DOHH2 (cell line): Measurements from ENCODE around the gene SMPD3.

ENCODE experiments used
- H3F3A ChIP-seq: fragments of 200-600 bp; sonication (generic), shearing (Covaris generic); 2 replicates; pipeline ENCODE4 v1.6.0; 2016; ENCODE audit warnings: antibody characterized with exemption, mild to moderate bottlenecking; ENCODE audit not compliant: control insufficient read depth, insufficient read depth
- H3K27ac ChIP-seq: fragments of 200-600 bp; sonication (generic); 2 replicates; pipeline ENCODE4 v1.5.1; 2014; ENCODE audit warnings: low read depth, mild to moderate bottlenecking, low read length, moderate library complexity
- H3K27me3 ChIP-seq: fragments of 200-600 bp; sonication (generic); 2 replicates; pipeline ENCODE4 v1.6.1; 2014; ENCODE audit warnings: mild to moderate bottlenecking, low read length, mixed read lengths; ENCODE audit not compliant: control insufficient read depth
- H3K36me3 ChIP-seq: fragments of 200-600 bp; sonication (generic); 2 replicates; pipeline ENCODE4 v1.6.1; 2014; ENCODE audit warnings: mild to moderate bottlenecking, low read length, moderate library complexity, mixed read lengths; ENCODE audit not compliant: control insufficient read depth
- H3K4me1 ChIP-seq: fragments of 200-600 bp; sonication (generic); 2 replicates; pipeline ENCODE4 v1.6.1; 2014; ENCODE audit warnings: mild to moderate bottlenecking, low read length, mixed read lengths; ENCODE audit not compliant: control insufficient read depth
- H3K4me2 ChIP-seq: fragments of 200-600 bp; sonication (generic); 2 replicates; pipeline ENCODE4 v1.6.0; 2014; ENCODE audit warnings: mild to moderate bottlenecking, low read length, moderate library complexity
- H3K4me3 ChIP-seq: fragments of 200-600 bp; sonication (generic); 2 replicates; pipeline ENCODE4 v1.5.1; 2014; ENCODE audit warnings: mild to moderate bottlenecking, low read length, mixed read lengths
- H3K79me2 ChIP-seq: fragments of 200-600 bp; sonication (generic); 2 replicates; pipeline ENCODE4 v1.6.1; 2014; ENCODE audit warnings: mild to moderate bottlenecking, low read length, mixed read lengths; ENCODE audit not compliant: control insufficient read depth
- H3K9me2 ChIP-seq: fragments of 200-600 bp; sonication (generic); replicated peaks from 2 replicates; pipeline ENCODE4 v1.6.1; 2014; ENCODE audit warnings: mild to moderate bottlenecking, low read length, mixed read lengths; ENCODE audit not compliant: control insufficient read depth
- H3K9me3 ChIP-seq: fragments of 200-600 bp; sonication (generic); 2 replicates; pipeline ENCODE4 v1.6.1; 2014; ENCODE audit warnings: antibody characterized with exemption, low read length, mixed read lengths; ENCODE audit not compliant: control insufficient read depth, insufficient read depth
- H4K20me1 ChIP-seq: fragments of 200-600 bp; sonication (generic); 2 replicates; pipeline ENCODE4 v1.6.0; 2014; ENCODE audit warnings: low read depth, mild to moderate bottlenecking, antibody characterized with exemption, low read length, moderate library complexity; ENCODE audit not compliant: control insufficient read depth, insufficient read depth
- EZH2phosphoT487 ChIP-seq: fragments of 200-600 bp; sonication (generic); IDR thresholded peaks from 2 replicates; pipeline ENCODE4 v1.6.1; 2017; ENCODE audit warnings: borderline replicate concordance, mild to moderate bottlenecking, antibody characterized with exemption, low read length, moderate library complexity, mixed read lengths
- TF ChIP-seq, protein P1 (sequence below): fragments of 200-600 bp; sonication (generic); IDR thresholded peaks from one replicate; pipeline ENCODE4 v1.5.1; 2014; ENCODE audit warnings: antibody characterized with exemption, mild to moderate bottlenecking, low read depth, low read length; ENCODE audit not compliant: poor library complexity, severe bottlenecking

The SMPD3 gene

DNA sequence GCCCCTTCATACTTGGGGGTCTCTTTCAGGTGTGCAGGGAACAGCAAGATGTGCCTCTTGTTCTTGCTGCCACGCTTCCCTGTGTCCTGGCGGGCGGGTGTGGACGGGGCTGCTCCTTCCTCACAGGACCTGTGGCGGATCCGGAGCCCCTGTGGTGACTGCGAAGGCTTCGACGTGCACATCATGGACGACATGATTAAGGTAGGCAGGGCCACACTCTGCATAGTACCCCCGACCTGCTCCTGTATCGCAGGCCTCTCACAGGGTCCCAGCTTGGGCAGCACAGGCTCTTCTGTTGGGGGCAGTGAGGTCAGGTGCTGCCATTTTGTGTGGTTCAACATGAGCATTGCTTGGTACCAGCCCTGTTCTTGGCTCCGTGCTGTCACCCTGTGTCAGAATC lies 94.9 kb downstream of the SMPD3 start:
- Histone ChIP-seq H3K36me3 (peaks cover 73% of the 10 kb centered on the region), H3F3A (no peaks in the 10 kb centered on the region), H3K4me1 (peaks cover 10% of the 10 kb centered on the region), H4K20me1 (no peaks in the 10 kb centered on the region), H3K79me2 (no peaks in the 10 kb centered on the region), H3K27ac (no peak overlapping the region), H3K9me3 (no peaks in the 10 kb centered on the region), H3K27me3 (no peaks in the 10 kb centered on the region), H3K4me2 (no peak overlapping the region), H3K9me2 (no peaks in the 10 kb centered on the region), H3K4me3 (no peak overlapping the region)
- TF ChIP-seq, protein P1, sequence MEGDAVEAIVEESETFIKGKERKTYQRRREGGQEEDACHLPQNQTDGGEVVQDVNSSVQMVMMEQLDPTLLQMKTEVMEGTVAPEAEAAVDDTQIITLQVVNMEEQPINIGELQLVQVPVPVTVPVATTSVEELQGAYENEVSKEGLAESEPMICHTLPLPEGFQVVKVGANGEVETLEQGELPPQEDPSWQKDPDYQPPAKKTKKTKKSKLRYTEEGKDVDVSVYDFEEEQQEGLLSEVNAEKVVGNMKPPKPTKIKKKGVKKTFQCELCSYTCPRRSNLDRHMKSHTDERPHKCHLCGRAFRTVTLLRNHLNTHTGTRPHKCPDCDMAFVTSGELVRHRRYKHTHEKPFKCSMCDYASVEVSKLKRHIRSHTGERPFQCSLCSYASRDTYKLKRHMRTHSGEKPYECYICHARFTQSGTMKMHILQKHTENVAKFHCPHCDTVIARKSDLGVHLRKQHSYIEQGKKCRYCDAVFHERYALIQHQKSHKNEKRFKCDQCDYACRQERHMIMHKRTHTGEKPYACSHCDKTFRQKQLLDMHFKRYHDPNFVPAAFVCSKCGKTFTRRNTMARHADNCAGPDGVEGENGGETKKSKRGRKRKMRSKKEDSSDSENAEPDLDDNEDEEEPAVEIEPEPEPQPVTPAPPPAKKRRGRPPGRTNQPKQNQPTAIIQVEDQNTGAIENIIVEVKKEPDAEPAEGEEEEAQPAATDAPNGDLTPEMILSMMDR = no peak
- TF ChIP-seq EZH2phosphoT487 = no peak

DNA sequence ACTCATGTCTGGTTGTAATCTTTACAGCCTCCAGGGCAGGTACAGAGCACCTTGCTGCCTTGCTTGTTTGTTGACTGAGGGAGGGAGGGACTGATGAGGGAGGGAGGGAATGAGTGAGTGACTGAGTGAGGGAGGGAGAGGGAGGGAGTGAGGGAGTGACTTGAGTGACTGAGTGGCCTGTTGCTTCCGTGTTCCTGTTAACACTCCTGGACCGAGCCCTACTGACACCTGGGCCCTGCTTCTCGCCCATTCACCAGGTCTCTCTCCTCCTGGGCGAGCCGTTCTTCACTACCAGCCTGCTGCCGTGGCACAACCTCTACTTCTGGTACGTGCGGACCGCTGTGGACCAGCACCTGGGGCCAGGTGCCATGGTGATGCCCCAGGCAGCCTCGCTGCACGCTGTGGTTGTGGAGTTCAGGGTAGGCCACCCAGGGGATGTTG lies 96.3 kb downstream of the SMPD3 start:
- Histone ChIP-seq H3K36me3 (peaks cover 77% of the 10 kb centered on the region), H3K27ac (no peak overlapping the region), H3K9me3 (no peaks in the 10 kb centered on the region), H3K4me3 (no peak overlapping the region), H3K4me2 (no peak overlapping the region), H3K9me2 (no peaks in the 10 kb centered on the region), H3K79me2 (no peaks in the 10 kb centered on the region), H3K27me3 (no peaks in the 10 kb centered on the region), H4K20me1 (no peaks in the 10 kb centered on the region), H3K4me1 (peaks cover 10% of the 10 kb centered on the region), H3F3A (no peaks in the 10 kb centered on the region)
- TF ChIP-seq, protein P1 = no peak
- no peak for TF ChIP-seq EZH2phosphoT487

DNA sequence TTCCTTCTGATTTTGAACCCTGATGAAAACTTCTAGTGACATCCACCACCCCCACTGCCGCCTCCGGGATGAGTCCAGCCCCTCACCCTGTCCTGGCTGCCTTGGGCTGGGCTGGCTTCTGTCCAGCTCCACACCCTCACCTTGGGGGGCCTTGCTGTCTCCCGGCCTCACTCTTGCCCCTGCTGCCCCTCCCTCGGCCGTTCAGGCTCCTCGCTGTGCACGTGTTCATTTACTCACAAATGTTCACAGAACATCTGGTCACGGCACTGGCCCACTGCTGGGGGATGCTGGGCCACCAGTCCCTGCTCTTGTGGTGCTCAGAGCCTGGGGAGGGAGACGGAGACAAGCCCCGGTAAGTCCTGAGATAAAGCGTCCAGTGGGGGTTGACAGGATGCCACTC lies 96.8 kb downstream of the SMPD3 start:
- H3K4me3 ChIP-seq = no peak overlapping the region
- H3K36me3 ChIP-seq = peaks cover 75% of the 10 kb centered on the region
- peaks cover 7% of the 10 kb centered on the region for H3K4me1 ChIP-seq
- TF ChIP-seq, protein P1 = no peak
- TF ChIP-seq EZH2phosphoT487 = no peak
- no peaks in the 10 kb centered on the region for H3K9me2 ChIP-seq
- no peaks in the 10 kb centered on the region for H3F3A ChIP-seq
- H3K4me2 ChIP-seq = no peak overlapping the region
- H3K27ac ChIP-seq = no peak overlapping the region
- no peaks in the 10 kb centered on the region for H4K20me1 ChIP-seq
- H3K9me3 ChIP-seq = no peaks in the 10 kb centered on the region
- H3K27me3 ChIP-seq = no peaks in the 10 kb centered on the region
- no peaks in the 10 kb centered on the region for H3K79me2 ChIP-seq

GRCh38 chr16:68350813-68351350 lies 97.4 kb downstream of the SMPD3 start:
- TF ChIP-seq, protein P1 = no peak
- TF ChIP-seq EZH2phosphoT487 = no peak
- Histone ChIP-seq H3K4me2 (no peak overlapping the region), H3K9me3 (no peaks in the 10 kb centered on the region), H3K27me3 (no peaks in the 10 kb centered on the region), H3K36me3 (peaks cover 75% of the 10 kb centered on the region), H4K20me1 (no peaks in the 10 kb centered on the region), H3K27ac (no peak overlapping the region), H3K4me1 (peaks cover 1% of the 10 kb centered on the region), H3K9me2 (no peaks in the 10 kb centered on the region), H3K79me2 (no peaks in the 10 kb centered on the region), H3F3A (no peaks in the 10 kb centered on the region), H3K4me3 (no peak overlapping the region)
